Activated CD8-positive, alpha-beta memory T cell treated with anti-CD3 and anti-CD28 coated beads for 1 hour (primary cell): ENCODE results near the gene GALR2.
"Not testable (repeated sequence)": the region's sequence is repeated elsewhere in the genome, so short reads cannot be mapped to it uniquely, and the experiment has no call there.

Experiments
- DNase-seq, 2 donors: peaks; one replicate each; pipeline ENCODE4 v3.0.0-alpha.2; 2020; ENCODE audit warnings: low read depth in 1 of 2; ENCODE audit errors: extremely low read depth in 1 of 2

GALR2 gene

GRCh38 chr17:76049836-76050537, 24.6 kb upstream of the GALR2 start:
- no peak for DNase-seq

- no peak for DNase-seq
Measured at GRCh38 chr17:76050538-76051467, 23.8 kb upstream of the GALR2 start.

GRCh38 chr17:76051561-76051960, 23.0 kb upstream of the GALR2 start:
- DNase-seq = no peak

GRCh38 chr17:76053246-76054111, 21.1 kb upstream of the GALR2 start:
- DNase-seq = no peak

GRCh38 chr17:76054112-76054476, 20.5 kb upstream of the GALR2 start:
- no peak for DNase-seq

GRCh38 chr17:76056882-76057281, 17.7 kb upstream of the GALR2 start:
- no peak for DNase-seq

- DNase-seq = not testable (repeated sequence)
Measured at GRCh38 chr17:76058264-76058663, 16.3 kb upstream of the GALR2 start.

GRCh38 chr17:76063875-76064546, 10.6 kb upstream of the GALR2 start:
- DNase-seq = no peak

- no peak for DNase-seq
Measured at GRCh38 chr17:76065775-76066174, 8.8 kb upstream of the GALR2 start.

- DNase-seq = no peak
Measured at GRCh38 chr17:76071531-76072147, 2.9 kb upstream of the GALR2 start.

GRCh38 chr17:76072148-76072858, 2.3 kb upstream of the GALR2 start, which contains the start of gene SRP68:
Gene SRP68 (minus strand): TSS chr17:76072517. CDS start chr17:76072491, 26 bp downstream.
- DNase-seq = peak; percentile 53 to 78

- DNase-seq = no peak
Measured at GRCh38 chr17:76075364-76076145, 974 bp downstream of the GALR2 start.

- DNase-seq = no peak
Measured at GRCh38 chr17:76076146-76076764, 1.7 kb downstream of the GALR2 start.

GRCh38 chr17:76076765-76077583, 2.4 kb downstream of the GALR2 start:
- DNase-seq = no peak

- no peak for DNase-seq
Measured at GRCh38 chr17:76077584-76078110, 3.1 kb downstream of the GALR2 start.

GRCh38 chr17:76078370-76078769, 3.8 kb downstream of the GALR2 start:
- not testable (repeated sequence) for DNase-seq
